Left lung (tissue), 10 donors: ENCODE data around the gene TECPR1. TPM values are rescaled to one million over a fixed set of nuclear protein-coding genes. Genes with fewer than 3 reads are reported as not detected.

ENCODE experiments used
- ATAC-seq: fragments of 200-7000 bp; cut with Tn5 transposase; one replicate; pipeline ENCODE4 v1.9.1; 2020; ENCODE audit warnings: moderate library complexity
- DNase-seq, 4 donors: peaks; one replicate each; pipeline ENCODE4 v3.0.0-alpha.2; 2013 to 2020
- H3K27ac ChIP-seq, 2 donors: fragments of 200-600 bp; sonication (generic) in 1 of 2; one replicate each; pipeline versions ENCODE4 v1.5.0 to v1.8.0; 2020 to 2021
- H3K27me3 ChIP-seq, 2 donors: fragments of 200-600 bp; sonication (generic) in 1 of 2; one replicate each; pipeline versions ENCODE4 v1.5.0 to v1.8.0; 2020 to 2021
- H3K36me3 ChIP-seq, 2 donors: fragments of 200-600 bp; sonication (generic) in 1 of 2; one replicate each; pipeline versions ENCODE4 v1.5.0 to v1.8.0; 2020 to 2021
- H3K4me1 ChIP-seq, 2 donors: fragments of 200-600 bp; one replicate each; pipeline ENCODE4 v1.8.0; 2021
- H3K4me3 ChIP-seq, 2 donors: fragments of 200-600 bp; sonication (generic) in 1 of 2; one replicate each; pipeline versions ENCODE4 v1.5.0 to v1.8.0; 2020 to 2021; ENCODE audit warnings: mild to moderate bottlenecking in 1 of 2
- H3K9me3 ChIP-seq, 2 donors: fragments of 200-600 bp; sonication (generic) in 1 of 2; one replicate each; pipeline versions ENCODE4 v1.5.0 to v1.8.0; 2020 to 2021
- CTCF ChIP-seq, 2 donors: fragments of 200-600 bp; sonication (generic) in 1 of 2; IDR thresholded peaks; one replicate each; pipeline versions ENCODE4 v1.5.0 to v1.8.0; 2021; ENCODE audit warnings: antibody characterized with exemption in 2 of 2
- intact Hi-C, 2 donors: fragments of 100-400 bp; cut with DNase I; formaldehyde crosslinking; loops; one replicate each; pipeline versions ENCODE4 v1.11.2 to v1.14.2; 2022
- polyA plus RNA-seq, 6 donors: library from polyadenylated mRNA; unstranded; fragments of 120-200 nt; gene quantifications; one replicate each; pipeline ENCODE4 v1.2.1, GENCODE V29; 2013; ENCODE audit not compliant: insufficient read length in 6 of 6
- total RNA-seq, 2 donors: library from RNA; stranded (reverse); fragmentation: NEBNext Ultra II Directional; extraction: Animal tissue kit (Norgen Biotek cat#: 25700); gene quantifications; one replicate each; pipeline ENCODE4 v1.2.1, GENCODE V29; 2021
- donor health status: DM: no; HTN: yes; CAD: no.
- donor health status: DM: no; HTN: no; CAD: no.

The TECPR1 gene
- total and polyA plus RNA-seq, 8 donors: 24.5 to 67.4 (median 28.7) TPM

GRCh38 chr7:98229441-98229840, 22.6 kb downstream of the TECPR1 start:
- H3K36me3 ChIP-seq: peaks cover 0 to 99% of the 10 kb centered on the region in 2 donors
- intact Hi-C loops: no loop called here
- DNase-seq: peak in 1 of 4 donors; percentile 61
- H3K27ac ChIP-seq: no peak overlapping the region
- TF ChIP-seq CTCF (IDR thresholded peaks at IDR 0.05): no peak
- H3K4me3 ChIP-seq: no peak overlapping the region
- H3K27me3 ChIP-seq: no peaks in the 10 kb centered on the region
- H3K4me1 ChIP-seq: no peaks in the 10 kb centered on the region
- no peak for ATAC-seq
- H3K9me3 ChIP-seq: no peaks in the 10 kb centered on the region

- Histone ChIP-seq H3K4me3 (no peak overlapping the region), H3K36me3 (peaks cover 0 to 99% of the 10 kb centered on the region in 2 donors), H3K9me3 (no peaks in the 10 kb centered on the region), H3K27me3 (no peaks in the 10 kb centered on the region), H3K4me1 (no peaks in the 10 kb centered on the region), H3K27ac (no peak overlapping the region)
- ATAC-seq (no peak), DNase-seq (peak in 1 of 4 donors; percentile 74)
- intact Hi-C loops: no loop called here
- no peak for TF ChIP-seq CTCF (IDR thresholded peaks at IDR 0.05)
These were observed 23.2 kb downstream of the TECPR1 start for GRCh38 chr7:98228801-98229200.

GRCh38 chr7:98227939-98228338, 24.1 kb downstream of the TECPR1 start:
- Histone ChIP-seq H3K27ac (no peak overlapping the region), H3K27me3 (no peaks in the 10 kb centered on the region), H3K9me3 (no peaks in the 10 kb centered on the region), H3K36me3 (peaks cover 0 to 98% of the 10 kb centered on the region in 2 donors), H3K4me1 (no peaks in the 10 kb centered on the region), H3K4me3 (no peak overlapping the region)
- intact Hi-C loops: no loop called here
- no peak for TF ChIP-seq CTCF (IDR thresholded peaks at IDR 0.05)
- DNase-seq (peak in 1 of 4 donors; percentile 61), ATAC-seq (no peak)

GRCh38 chr7:98225913-98226614, 26.0 kb downstream of the TECPR1 start:
- no peak overlapping the region for H3K4me3 ChIP-seq
- ATAC-seq: no peak
- no peak for TF ChIP-seq CTCF (IDR thresholded peaks at IDR 0.05)
- H3K27ac ChIP-seq: no peak overlapping the region
- no peaks in the 10 kb centered on the region for H3K27me3 ChIP-seq
- no peaks in the 10 kb centered on the region for H3K4me1 ChIP-seq
- no peaks in the 10 kb centered on the region for H3K9me3 ChIP-seq
- intact Hi-C loops: no loop called here
- H3K36me3 ChIP-seq: peaks cover 0 to 99% of the 10 kb centered on the region in 2 donors
- DNase-seq: peak in 1 of 4 donors; percentile 46

- intact Hi-C loops: no loop called here
- DNase-seq (peak in 1 of 4 donors; percentile 51), ATAC-seq (no peak)
- no peaks in the 10 kb centered on the region for H3K27me3 ChIP-seq
- no peak overlapping the region for H3K27ac ChIP-seq
- H3K9me3 ChIP-seq: no peaks in the 10 kb centered on the region
- H3K4me3 ChIP-seq: no peak overlapping the region
- no peaks in the 10 kb centered on the region for H3K4me1 ChIP-seq
- peaks cover 0 to 99% of the 10 kb centered on the region in 2 donors for H3K36me3 ChIP-seq
- TF ChIP-seq CTCF (IDR thresholded peaks at IDR 0.05): no peak
These were observed 27.3 kb downstream of the TECPR1 start for GRCh38 chr7:98224701-98225181.
